BE2C (cell line): ENCODE data around the gene OPCML.

Experiments
- DNase-seq: peaks from one replicate; pipeline ENCODE4 v3.0.0-alpha.2; 2020
- H3K27me3 ChIP-seq: fragments of 250-450 bp; sonication (Bioruptor Pico); 2 replicates; pipeline ENCODE4 v1.5.1; 2020; ENCODE audit warnings: mild to moderate bottlenecking
- H3K36me3 ChIP-seq: fragments of 250-450 bp; sonication (Bioruptor Pico); 2 replicates; pipeline ENCODE4 v1.5.1; 2020; ENCODE audit warnings: mild to moderate bottlenecking
- H3K4me1 ChIP-seq: fragments of 250-450 bp; sonication (Bioruptor Pico); 2 replicates; pipeline ENCODE4 v1.5.1; 2020
- H3K4me3 ChIP-seq: 2 replicates; pipeline ENCODE4 v1.5.1; 2011; ENCODE audit warnings: low read depth, low read length
- H3K9me3 ChIP-seq: fragments of 250-450 bp; sonication (Bioruptor Pico); 2 replicates; pipeline ENCODE4 v1.5.1; 2020
- TF ChIP-seq, protein P1 (sequence below): IDR thresholded peaks from 2 replicates; pipeline ENCODE4 v1.5.1; 2012; ENCODE audit warnings: mild to moderate bottlenecking, low read depth, low read length

OPCML gene

DNA sequence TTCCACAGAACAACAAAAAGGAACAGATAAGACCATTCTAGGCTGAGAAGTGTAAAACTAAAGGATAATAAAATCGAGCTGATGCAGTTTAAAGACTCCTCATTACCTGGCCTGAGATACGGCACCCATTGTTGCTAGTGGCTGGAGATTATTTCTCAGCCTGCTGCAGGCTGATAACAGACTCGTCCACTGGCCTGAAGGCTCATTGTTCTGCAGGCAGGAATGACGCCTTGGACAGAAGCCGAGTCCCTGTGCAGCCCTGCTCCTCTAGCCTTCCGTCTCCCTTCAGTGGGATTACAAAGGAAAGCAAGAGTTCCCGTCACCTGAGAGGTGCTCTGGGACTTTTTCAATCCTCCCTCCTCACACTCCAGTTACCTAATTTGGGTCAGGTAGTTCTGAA is 1065.3 kb downstream of the OPCML start:
- no peaks in the 10 kb centered on the region for H3K27me3 ChIP-seq
- no peaks in the 10 kb centered on the region for H3K36me3 ChIP-seq
- DNase-seq: no peak
- no peaks in the 10 kb centered on the region; the same call in 1 of the 2 replicates for H3K9me3 ChIP-seq
- no peak overlapping the region for H3K4me3 ChIP-seq
- no peaks in the 10 kb centered on the region for H3K4me1 ChIP-seq
- TF ChIP-seq, protein P1, sequence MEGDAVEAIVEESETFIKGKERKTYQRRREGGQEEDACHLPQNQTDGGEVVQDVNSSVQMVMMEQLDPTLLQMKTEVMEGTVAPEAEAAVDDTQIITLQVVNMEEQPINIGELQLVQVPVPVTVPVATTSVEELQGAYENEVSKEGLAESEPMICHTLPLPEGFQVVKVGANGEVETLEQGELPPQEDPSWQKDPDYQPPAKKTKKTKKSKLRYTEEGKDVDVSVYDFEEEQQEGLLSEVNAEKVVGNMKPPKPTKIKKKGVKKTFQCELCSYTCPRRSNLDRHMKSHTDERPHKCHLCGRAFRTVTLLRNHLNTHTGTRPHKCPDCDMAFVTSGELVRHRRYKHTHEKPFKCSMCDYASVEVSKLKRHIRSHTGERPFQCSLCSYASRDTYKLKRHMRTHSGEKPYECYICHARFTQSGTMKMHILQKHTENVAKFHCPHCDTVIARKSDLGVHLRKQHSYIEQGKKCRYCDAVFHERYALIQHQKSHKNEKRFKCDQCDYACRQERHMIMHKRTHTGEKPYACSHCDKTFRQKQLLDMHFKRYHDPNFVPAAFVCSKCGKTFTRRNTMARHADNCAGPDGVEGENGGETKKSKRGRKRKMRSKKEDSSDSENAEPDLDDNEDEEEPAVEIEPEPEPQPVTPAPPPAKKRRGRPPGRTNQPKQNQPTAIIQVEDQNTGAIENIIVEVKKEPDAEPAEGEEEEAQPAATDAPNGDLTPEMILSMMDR: no peak

- TF ChIP-seq, protein P1: no peak
- DNase-seq: no peak
- Histone ChIP-seq H3K9me3 (no peaks in the 10 kb centered on the region), H3K4me1 (no peaks in the 10 kb centered on the region), H3K36me3 (no peaks in the 10 kb centered on the region), H3K27me3 (no peaks in the 10 kb centered on the region), H3K4me3 (no peak overlapping the region)
Measured at GRCh38 chr11:132464939-132465338, 1067.4 kb downstream of the OPCML start.

DNA sequence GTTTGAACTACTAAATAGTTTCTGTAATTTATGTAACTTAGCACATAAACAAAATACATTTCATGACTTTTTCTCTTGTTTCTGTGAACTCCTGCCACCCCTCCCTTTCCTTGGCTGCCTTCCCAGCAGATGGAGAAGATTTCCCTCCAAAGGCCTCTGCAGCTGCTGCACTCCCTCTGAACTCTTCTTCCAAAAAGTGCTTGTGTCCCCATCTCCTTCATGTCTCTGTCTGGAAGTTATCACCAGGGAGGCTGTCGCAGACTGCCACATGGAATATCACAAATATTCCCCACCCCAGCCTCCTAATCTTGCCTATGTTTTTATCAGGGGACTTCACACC is 1068.3 kb downstream of the OPCML start:
- DNase-seq: no peak
- H3K36me3 ChIP-seq: no peaks in the 10 kb centered on the region
- no peaks in the 10 kb centered on the region for H3K27me3 ChIP-seq
- TF ChIP-seq, protein P1: no peak
- H3K4me1 ChIP-seq: no peaks in the 10 kb centered on the region
- no peaks in the 10 kb centered on the region; the same call in 1 of the 2 replicates for H3K9me3 ChIP-seq
- no peak overlapping the region for H3K4me3 ChIP-seq

DNA sequence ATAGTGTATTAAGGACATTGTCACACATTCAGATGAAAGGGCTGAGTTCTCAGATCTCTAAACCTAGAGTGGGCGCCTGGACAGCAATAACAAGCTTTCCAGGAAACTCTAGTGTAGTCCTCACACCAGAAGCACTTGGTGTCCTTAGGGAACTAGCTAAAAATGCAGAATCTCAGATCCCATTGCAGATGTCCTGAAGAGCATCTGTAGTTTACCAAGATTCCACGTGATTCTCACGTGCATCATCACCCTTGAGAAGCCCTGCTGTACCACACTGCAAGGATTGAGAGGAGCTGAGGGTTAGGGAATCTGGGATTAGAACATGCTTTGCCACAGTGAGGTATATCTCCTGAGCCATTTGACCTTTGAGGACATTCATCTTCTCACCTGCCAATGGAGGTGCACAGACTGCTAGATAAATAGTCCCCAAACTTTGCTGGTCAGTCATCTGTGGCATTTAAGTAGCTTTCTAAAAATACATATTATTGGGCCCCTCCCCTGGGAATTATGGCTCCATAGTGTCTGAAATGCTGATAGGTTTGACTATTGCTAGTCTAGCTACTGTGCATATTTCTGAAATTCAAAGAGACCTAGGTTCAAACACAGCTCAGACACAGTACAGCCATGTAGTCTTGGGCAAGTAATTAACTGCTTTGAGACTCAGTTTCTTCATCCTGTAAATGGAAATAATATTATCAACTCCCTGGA is 1068.9 kb downstream of the OPCML start:
- DNase-seq: no peak
- Histone ChIP-seq H3K36me3 (no peaks in the 10 kb centered on the region), H3K4me3 (no peak overlapping the region), H3K4me1 (no peaks in the 10 kb centered on the region), H3K27me3 (no peaks in the 10 kb centered on the region), H3K9me3 (no peaks in the 10 kb centered on the region; the same call in 1 of the 2 replicates)
- TF ChIP-seq, protein P1: no peak

DNA sequence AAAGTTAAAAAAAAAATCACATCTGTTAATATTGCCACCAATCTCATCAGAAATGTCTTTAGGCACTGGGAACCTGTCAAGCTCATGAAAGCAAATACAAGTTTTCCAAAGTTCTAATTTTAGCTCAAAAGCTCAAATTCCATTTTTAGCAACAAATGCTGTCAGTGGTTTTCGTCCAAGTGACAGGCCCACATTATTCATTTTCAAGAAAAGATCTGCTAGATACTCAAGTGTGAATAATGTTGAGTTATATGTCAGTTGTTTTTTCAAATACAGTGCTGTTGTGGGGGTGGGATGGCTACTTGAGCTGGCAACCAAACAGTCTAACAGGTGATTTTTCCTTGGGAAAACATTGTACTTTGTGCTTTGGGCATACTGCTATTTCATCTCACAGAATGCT is 1072.6 kb downstream of the OPCML start:
- H3K27me3 ChIP-seq: no peaks in the 10 kb centered on the region
- no peaks in the 10 kb centered on the region for H3K36me3 ChIP-seq
- H3K4me3 ChIP-seq: no peak overlapping the region
- H3K4me1 ChIP-seq: no peaks in the 10 kb centered on the region
- no peak for DNase-seq
- TF ChIP-seq, protein P1: no peak
- peaks cover 3% of the 10 kb centered on the region; the same call in 1 of the 2 replicates for H3K9me3 ChIP-seq

GRCh38 chr11:132457445-132457844 is 1074.9 kb downstream of the OPCML start:
- Histone ChIP-seq H3K4me1 (no peaks in the 10 kb centered on the region), H3K36me3 (no peaks in the 10 kb centered on the region), H3K4me3 (no peak overlapping the region), H3K9me3 (peaks cover 3% of the 10 kb centered on the region; the same call in 1 of the 2 replicates), H3K27me3 (no peaks in the 10 kb centered on the region)
- TF ChIP-seq, protein P1: no peak
- no peak for DNase-seq
